Heart right ventricle (tissue), 16 donors: Measurements from ENCODE around the gene ZNF385B. TPM values are rescaled to one million over a fixed set of nuclear protein-coding genes. Genes with fewer than 3 reads are reported as not detected.
A peak's percentile ranks its signal among the peaks of the same experiment; 100 is the strongest.

ENCODE experiments used
- ATAC-seq, 8 donors: fragments of 200-7000 bp; cut with Tn5 transposase; one replicate each; pipeline ENCODE4 v1.9.1; 2020; ENCODE audit warnings: mild to moderate bottlenecking in 8 of 8, moderate library complexity in 8 of 8, moderate number of reproducible peaks in 1 of 8
- DNase-seq, 2 donors: peaks; one replicate each; pipeline ENCODE4 v3.0.0-alpha.2; 2020
- H3K27ac ChIP-seq, 10 donors: fragments of 200-600 bp; sonication (generic) in 2 of 10; one replicate each; pipeline versions ENCODE4 v1.5.0 to v1.8.0; 2020 to 2022; ENCODE audit warnings: mild to moderate bottlenecking in 3 of 10
- H3K27me3 ChIP-seq, 7 donors: fragments of 200-600 bp; one replicate each; pipeline ENCODE4 v1.8.0; 2021 to 2022; ENCODE audit warnings: mild to moderate bottlenecking in 2 of 7
- H3K36me3 ChIP-seq, 9 donors: fragments of 200-600 bp; sonication (generic) in 1 of 9; one replicate each; pipeline versions ENCODE4 v1.5.0 to v1.8.0; 2020 to 2022; ENCODE audit warnings: mild to moderate bottlenecking in 2 of 9
- H3K4me1 ChIP-seq, 9 donors: fragments of 200-600 bp; sonication (generic) in 1 of 9; one replicate each; pipeline versions ENCODE4 v1.5.0 to v1.8.0; 2020 to 2022; ENCODE audit warnings: mild to moderate bottlenecking in 4 of 9
- H3K4me3 ChIP-seq, 10 donors: fragments of 200-600 bp; sonication (generic) in 2 of 10; one replicate each; pipeline versions ENCODE4 v1.5.0 to v1.8.0; 2020 to 2022; ENCODE audit warnings: mild to moderate bottlenecking in 7 of 10, moderate library complexity in 2 of 10
- H3K9me3 ChIP-seq, 11 donors: fragments of 200-600 bp in 10 of 11; sonication (generic) in 2 of 11; one replicate each; pipeline versions ENCODE4 v1.5.0 to v1.8.0; 2013 to 2022; ENCODE audit warnings: mild to moderate bottlenecking in 2 of 11, control low read depth in 1 of 11, moderate library complexity in 1 of 11
- WGBS, 2 donors: extraction: QIAGEN DNeasy Blood & Tissue Kit; methylation state at CpG; one replicate each; pipeline ENCODE4 v1.1.7; 2013; ENCODE audit warnings: inconsistent platforms in 1 of 2; 5-methylcytosine and 5-hydroxymethylcytosine counted together
- intact Hi-C, 10 donors: fragments of 100-400 bp; cut with DNase I; formaldehyde crosslinking; loops; one replicate each; pipeline versions ENCODE4 v1.11.1 to v1.14.2; 2022
- polyA plus RNA-seq, 2 donors: library from polyadenylated mRNA; stranded (reverse); fragments of 200-250 nt; gene quantifications; one replicate each; pipeline ENCODE4 v1.2.3, GENCODE V29; 2013
- total RNA-seq, 10 donors: library from RNA; stranded (reverse); fragmentation: NEBNext Ultra II Directional in 3 of 10; extraction: Animal tissue kit (Norgen Biotek cat#: 25700) in 3 of 10; gene quantifications; one replicate each; pipeline versions ENCODE4 v1.2.1 to v1.2.4, GENCODE V29; 2021 to 2023
- TF ChIP-seq, protein P1 (sequence below), 9 donors: fragments of 200-600 bp; sonication (generic) in 2 of 9; IDR thresholded peaks; one replicate each; pipeline versions ENCODE4 v1.5.0 to v1.8.0; 2021 to 2022; ENCODE audit warnings: antibody characterized with exemption in 9 of 9, mild to moderate bottlenecking in 5 of 9, moderate library complexity in 1 of 9
- donor health status: Arrhythmogenic right ventricular cardiomyopathy.
- donor health status: ischemic (EF 13 %, LVEDD 7.1; RV severe dilation, severe dysfunction).
- donor health status: healthy with polysubstance abuse.
- donor health status: DM: no; HTN: yes; CAD: no.
- donor health status: DM: no; HTN: no; CAD: no.
- donor health status: ischemic (EF 25% LVEDD 6.9; RV normal size, moderate dysfunction).
- donor health status: ischemic (EF 25% LVEDD 5.7; RV mildly dilated, moderate dysfunction).
- donor health status: healthy.
- donor health status: DM: yes; HTN: yes; CAD: no.
- donor health status: Ischemic cardiomyopathy.
- donor health status: ischemic (EF 35%, LVEDD 5.7; RV mildly dilated, moderate dysfunction).
- donor health status: nonischemic (EF 11% LVEDD 7.7; RV severe dilation, severe dysfunction).
- donor health status: DM: yes; HTN: yes; CAD: no.
- donor health status: PGD.
- donor health status: ischemic (EF 29% LVEDD 5.4; RV normal size, mild dysfunction).
- donor health status: nonischemic (EF 23%, LVEDD 6.1; RV moderate dilation, normal function).

Gene ZNF385B
- total and polyA plus RNA-seq, 12 donors, result 0.19 to 19.7 (median 1.7) TPM

DNA sequence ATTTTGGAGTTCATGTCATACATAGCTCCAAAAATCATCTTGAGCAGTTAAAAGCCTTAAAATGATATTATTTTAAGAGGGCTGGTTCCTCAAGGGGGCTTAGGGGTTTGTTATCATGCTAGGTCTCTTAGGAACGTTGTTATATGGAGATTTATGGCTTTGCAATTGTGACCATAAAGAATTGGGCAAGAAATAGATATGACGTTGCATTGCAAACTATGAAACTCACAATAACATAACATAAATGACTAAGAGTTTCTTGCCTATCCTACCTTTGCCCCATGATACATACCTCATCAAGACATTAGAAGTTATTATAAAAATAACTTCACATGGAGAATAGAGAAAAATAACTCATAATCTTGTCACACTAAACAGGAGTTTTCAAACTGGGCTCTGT, 390.4 kb downstream of the ZNF385B start:
- H3K36me3 ChIP-seq, result no peaks in the 10 kb centered on the region
- H3K9me3 ChIP-seq, result no peaks in the 10 kb centered on the region
- H3K27ac ChIP-seq, result no peak overlapping the region
- DNase-seq (no peak), ATAC-seq (no peak)
- H3K4me3 ChIP-seq, result no peak overlapping the region
- H3K27me3 ChIP-seq, result peaks cover 0 to 6% (median 0%) of the 10 kb centered on the region in 7 donors
- TF ChIP-seq, protein P1, sequence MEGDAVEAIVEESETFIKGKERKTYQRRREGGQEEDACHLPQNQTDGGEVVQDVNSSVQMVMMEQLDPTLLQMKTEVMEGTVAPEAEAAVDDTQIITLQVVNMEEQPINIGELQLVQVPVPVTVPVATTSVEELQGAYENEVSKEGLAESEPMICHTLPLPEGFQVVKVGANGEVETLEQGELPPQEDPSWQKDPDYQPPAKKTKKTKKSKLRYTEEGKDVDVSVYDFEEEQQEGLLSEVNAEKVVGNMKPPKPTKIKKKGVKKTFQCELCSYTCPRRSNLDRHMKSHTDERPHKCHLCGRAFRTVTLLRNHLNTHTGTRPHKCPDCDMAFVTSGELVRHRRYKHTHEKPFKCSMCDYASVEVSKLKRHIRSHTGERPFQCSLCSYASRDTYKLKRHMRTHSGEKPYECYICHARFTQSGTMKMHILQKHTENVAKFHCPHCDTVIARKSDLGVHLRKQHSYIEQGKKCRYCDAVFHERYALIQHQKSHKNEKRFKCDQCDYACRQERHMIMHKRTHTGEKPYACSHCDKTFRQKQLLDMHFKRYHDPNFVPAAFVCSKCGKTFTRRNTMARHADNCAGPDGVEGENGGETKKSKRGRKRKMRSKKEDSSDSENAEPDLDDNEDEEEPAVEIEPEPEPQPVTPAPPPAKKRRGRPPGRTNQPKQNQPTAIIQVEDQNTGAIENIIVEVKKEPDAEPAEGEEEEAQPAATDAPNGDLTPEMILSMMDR (IDR thresholded peaks at IDR 0.05), result no peak
- H3K4me1 ChIP-seq, result peaks cover 0 to 12% (median 0%) of the 10 kb centered on the region in 9 donors
- intact Hi-C loops, result no loop called here
- WGBS, 2 donors, result 73 to 76% methylated on average over 2 of the region's 2 CpGs

DNA sequence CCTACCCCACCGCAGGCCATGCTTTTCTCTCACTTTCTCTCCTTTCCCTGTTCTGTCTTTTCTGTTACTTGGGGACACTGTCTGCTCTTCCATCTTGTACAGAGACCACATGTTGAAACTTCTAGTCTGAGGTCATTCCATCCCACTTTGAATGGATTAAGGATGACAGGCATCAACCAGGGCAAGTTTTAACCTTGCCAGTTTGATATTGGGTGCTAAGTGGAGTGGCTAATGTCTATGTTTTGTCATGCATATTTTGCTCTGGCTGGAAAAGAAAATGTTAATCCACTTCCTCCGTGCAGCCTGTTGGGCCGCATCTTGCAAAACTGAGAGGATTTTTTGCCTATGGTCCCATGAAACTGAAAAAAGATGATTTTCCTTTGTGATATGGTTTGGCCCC, 391.3 kb downstream of the ZNF385B start:
- no peak overlapping the region for H3K4me3 ChIP-seq
- no peak for DNase-seq
- H3K27me3 ChIP-seq, result peaks cover 0 to 6% (median 0%) of the 10 kb centered on the region in 7 donors
- intact Hi-C loops, result no loop called here
- WGBS, 2 donors, result 75 to 83% methylated on average over 3 of the region's 3 CpGs
- no peaks in the 10 kb centered on the region for H3K9me3 ChIP-seq
- H3K27ac ChIP-seq, result no peak overlapping the region
- no peaks in the 10 kb centered on the region for H3K36me3 ChIP-seq
- peaks cover 0 to 12% (median 0%) of the 10 kb centered on the region in 9 donors for H3K4me1 ChIP-seq
- TF ChIP-seq, protein P1 (IDR thresholded peaks at IDR 0.05), result no peak
- no peak for ATAC-seq

DNA sequence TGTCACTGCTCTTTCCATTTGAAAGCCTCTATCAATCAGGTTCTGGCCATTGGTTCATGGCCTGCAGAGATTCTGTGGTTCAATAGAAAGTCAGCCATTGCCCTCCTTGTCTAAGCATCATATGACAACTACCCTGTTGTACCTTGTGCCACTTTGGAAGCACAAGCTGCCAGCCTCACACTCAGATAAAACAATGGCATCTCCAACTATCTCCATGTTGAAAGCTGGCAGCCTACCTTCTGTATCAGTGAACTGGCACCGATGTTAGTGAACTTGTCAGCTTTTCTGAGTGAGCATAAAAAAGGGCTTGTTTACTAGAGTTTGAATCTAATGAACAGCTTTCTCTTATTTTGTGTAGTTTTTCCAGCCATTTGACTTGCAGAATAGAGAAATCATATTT, 393.5 kb downstream of the ZNF385B start:
- Histone ChIP-seq H3K36me3 (no peaks in the 10 kb centered on the region), H3K9me3 (peaks cover 0 to 9% (median 0%) of the 10 kb centered on the region in 11 donors), H3K27me3 (peaks cover 0 to 4% (median 0%) of the 10 kb centered on the region in 7 donors), H3K4me1 (peaks cover 0 to 12% (median 0%) of the 10 kb centered on the region in 9 donors), H3K27ac (no peak overlapping the region), H3K4me3 (no peak overlapping the region)
- TF ChIP-seq, protein P1 (IDR thresholded peaks at IDR 0.05), result no peak
- WGBS, 2 donors, result 44 to 71% methylated on average over 1 of the region's 1 CpG
- intact Hi-C loops, result no loop called here
- DNase-seq (peak in 1 of 2 donors; percentile 20), ATAC-seq (peak in 4 of 8 donors; percentile 47 to 78 (median 72))

DNA sequence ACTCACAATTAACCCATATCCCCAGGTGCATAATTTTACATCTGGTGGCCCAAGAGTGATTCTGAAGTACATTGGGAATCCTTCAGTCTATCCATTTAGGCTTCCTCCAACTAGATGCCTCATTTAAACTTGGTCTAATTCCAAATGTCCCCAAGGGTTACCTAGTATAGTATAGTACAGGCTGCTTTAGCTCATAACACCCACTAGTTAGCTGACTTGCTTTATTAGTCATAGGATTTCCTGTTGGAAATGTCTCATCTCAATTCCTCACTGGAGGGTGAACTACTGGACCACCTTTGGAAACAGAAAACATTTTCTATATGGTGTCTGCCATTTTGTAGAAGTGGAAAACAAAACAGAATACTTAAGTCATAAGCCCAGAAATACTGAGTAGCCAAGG, 394.3 kb downstream of the ZNF385B start:
- Histone ChIP-seq H3K4me3 (no peak overlapping the region), H3K4me1 (peaks cover 0 to 12% (median 0%) of the 10 kb centered on the region in 9 donors), H3K27ac (no peak overlapping the region), H3K36me3 (no peaks in the 10 kb centered on the region), H3K9me3 (peaks cover 0 to 9% (median 0%) of the 10 kb centered on the region in 11 donors), H3K27me3 (no peaks in the 10 kb centered on the region)
- TF ChIP-seq, protein P1 (IDR thresholded peaks at IDR 0.05), result no peak
- DNase-seq (no peak), ATAC-seq (no peak)
- intact Hi-C loops, result no loop called here
